Stimulated activated naive CD4-positive, alpha-beta T cell (primary cell): Measurements from ENCODE around the gene SYCE1L.
"Not testable (repeated sequence)": the region's sequence is repeated elsewhere in the genome, so short reads cannot be mapped to it uniquely, and the experiment has no call there.

Experiments
- DNase-seq, 6 experiments: peaks; one replicate each; lab custom pipeline; 2025; lab: John Stamatoyannopoulos, UW

The SYCE1L gene

GRCh38 chr16:77197747-77198146, 1.5 kb upstream of the SYCE1L start:
- no peak for DNase-seq

- DNase-seq = no peak
These were observed 7.3 kb downstream of the SYCE1L start for GRCh38 chr16:77206533-77206932.

- DNase-seq = no peak
These were observed 7.8 kb downstream of the SYCE1L start for GRCh38 chr16:77207030-77207429.

- no peak for DNase-seq
These were observed 9.2 kb downstream of the SYCE1L start for GRCh38 chr16:77208382-77208781.

- DNase-seq = peak; percentile 64 to 81 (median 74)
These were observed 12.9 kb downstream of the SYCE1L start for GRCh38 chr16:77211880-77212740.

GRCh38 chr16:77212741-77213541, 13.7 kb downstream of the SYCE1L start:
- peak; percentile 46 to 78 (median 64) for DNase-seq

GRCh38 chr16:77213542-77214106, 14.4 kb downstream of the SYCE1L start:
- DNase-seq = no peak

GRCh38 chr16:77214411-77215138, 15.4 kb downstream of the SYCE1L start:
- DNase-seq = no peak

- no peak for DNase-seq
These were observed 20.2 kb downstream of the SYCE1L start for GRCh38 chr16:77219437-77219836.

GRCh38 chr16:77220427-77220826, 21.2 kb downstream of the SYCE1L start:
- no peak for DNase-seq

GRCh38 chr16:77221482-77221881, 22.3 kb downstream of the SYCE1L start:
- no peak for DNase-seq

- DNase-seq = peak in 2 of 6 experiments; percentile 5 to 15
These were observed 24.0 kb downstream of the SYCE1L start for GRCh38 chr16:77223184-77223583.

GRCh38 chr16:77225182-77225581, 26.0 kb downstream of the SYCE1L start:
- DNase-seq = no peak

GRCh38 chr16:77227745-77228144, 28.5 kb downstream of the SYCE1L start:
- no peak for DNase-seq

- no peak for DNase-seq
These were observed 31.8 kb downstream of the SYCE1L start for GRCh38 chr16:77231047-77231446.

- no peak for DNase-seq
These were observed 34.8 kb downstream of the SYCE1L start for GRCh38 chr16:77233799-77234519.

GRCh38 chr16:77234611-77235010, 35.4 kb downstream of the SYCE1L start:
- DNase-seq = no peak

GRCh38 chr16:77236063-77236511, 36.9 kb downstream of the SYCE1L start:
- peak; percentile 71 to 90 (median 82) for DNase-seq

GRCh38 chr16:77238593-77238992, 39.4 kb downstream of the SYCE1L start:
- DNase-seq = no peak

- DNase-seq = not testable (repeated sequence)
These were observed 43.3 kb downstream of the SYCE1L start for GRCh38 chr16:77242471-77242870.

GRCh38 chr16:77246150-77246549, 46.9 kb downstream of the SYCE1L start:
- DNase-seq = no peak
